SJSA1 (cell line): ENCODE results near the gene NPNT. TPM values are rescaled to one million over a fixed set of nuclear protein-coding genes. Genes with fewer than 3 reads are reported as not detected.

Experiments
- DNase-seq, 2 experiments: peaks; one replicate each; pipeline ENCODE4 v3.0.0-alpha.2; 2015 to 2020; ENCODE audit warnings: low spot score in 2 of 2, low read depth in 1 of 2
- H3K27ac ChIP-seq: fragments of 250-450 bp; sonication (Bioruptor Pico); 2 replicates; pipeline ENCODE4 v1.5.1; 2020; ENCODE audit warnings: mild to moderate bottlenecking, moderate library complexity
- H3K27me3 ChIP-seq: fragments of 250-450 bp; sonication (Bioruptor Pico); replicated peaks from 2 replicates; pipeline ENCODE4 v1.5.1; 2020; ENCODE audit warnings: mild to moderate bottlenecking, moderate library complexity
- H3K36me3 ChIP-seq: fragments of 250-450 bp; sonication (Bioruptor Pico); 2 replicates; pipeline ENCODE4 v1.5.1; 2020; ENCODE audit warnings: mild to moderate bottlenecking
- H3K4me1 ChIP-seq: fragments of 250-450 bp; sonication (Bioruptor Pico); replicated peaks from 2 replicates; pipeline ENCODE4 v1.6.1; 2021; ENCODE audit warnings: mild to moderate bottlenecking
- H3K4me3 ChIP-seq: fragments of 250-450 bp; sonication (Bioruptor Pico); 2 replicates; pipeline ENCODE4 v1.5.1; 2020; ENCODE audit warnings: mild to moderate bottlenecking
- H3K9me3 ChIP-seq: fragments of 250-450 bp; sonication (Bioruptor Pico); replicated peaks from 2 replicates; pipeline ENCODE4 v1.5.1; 2020; ENCODE audit warnings: mild to moderate bottlenecking
- total RNA-seq: library from RNA; depleted of rRNA; stranded (reverse); fragments of >200 nt; shearing (Covaris generic); gene quantifications from 2 replicates; pipeline ENCODE4 v1.2.3, GENCODE V29; 2014

The NPNT gene
- total RNA-seq, 1 experiment from 2014 or later: not detected

- Histone ChIP-seq H3K4me1 (no peaks in the 10 kb centered on the region), H3K36me3 (no peaks in the 10 kb centered on the region), H3K4me3 (no peak overlapping the region), H3K9me3 (no peaks in the 10 kb centered on the region), H3K27ac (no peak overlapping the region), H3K27me3 (no peaks in the 10 kb centered on the region; the same call in 1 of the 2 replicates)
- no peak for DNase-seq
Measured at GRCh38 chr4:105934386-105934785, 39.1 kb downstream of the NPNT start.

GRCh38 chr4:105936901-105937300 is 41.6 kb downstream of the NPNT start:
- Histone ChIP-seq H3K9me3 (no peaks in the 10 kb centered on the region), H3K27ac (no peak overlapping the region), H3K27me3 (no peaks in the 10 kb centered on the region), H3K36me3 (no peaks in the 10 kb centered on the region), H3K4me1 (no peaks in the 10 kb centered on the region), H3K4me3 (no peak overlapping the region)
- no peak for DNase-seq

DNA sequence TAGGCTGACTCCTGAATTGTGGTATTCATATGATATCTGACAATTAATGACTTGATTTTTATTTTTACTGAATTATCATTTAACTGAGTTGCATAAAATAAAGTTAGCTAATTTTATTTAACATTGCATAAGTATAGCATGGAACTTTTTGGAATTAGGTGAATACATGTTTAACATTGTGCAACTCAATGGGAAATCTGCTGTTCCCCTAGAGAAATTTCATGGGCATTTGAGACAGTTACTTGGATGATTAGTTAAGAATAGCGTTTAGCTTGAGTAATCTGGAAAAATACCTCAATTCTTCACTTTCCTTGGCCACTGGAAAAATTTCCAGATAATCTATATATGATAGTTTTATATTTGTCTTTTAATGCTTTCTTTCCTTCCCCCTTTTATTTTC is 42.5 kb downstream of the NPNT start:
- Histone ChIP-seq H3K4me1 (no peaks in the 10 kb centered on the region), H3K4me3 (no peak overlapping the region), H3K36me3 (no peaks in the 10 kb centered on the region), H3K27ac (no peak overlapping the region), H3K9me3 (no peaks in the 10 kb centered on the region), H3K27me3 (no peaks in the 10 kb centered on the region)
- no peak for DNase-seq

GRCh38 chr4:105943234-105943633 is 48.0 kb downstream of the NPNT start:
- Histone ChIP-seq H3K4me1 (no peaks in the 10 kb centered on the region), H3K9me3 (no peaks in the 10 kb centered on the region), H3K27ac (no peak overlapping the region), H3K27me3 (peaks cover 3% of the 10 kb centered on the region; the same call in 1 of the 2 replicates), H3K36me3 (no peaks in the 10 kb centered on the region), H3K4me3 (no peak overlapping the region)
- DNase-seq: no peak

DNA sequence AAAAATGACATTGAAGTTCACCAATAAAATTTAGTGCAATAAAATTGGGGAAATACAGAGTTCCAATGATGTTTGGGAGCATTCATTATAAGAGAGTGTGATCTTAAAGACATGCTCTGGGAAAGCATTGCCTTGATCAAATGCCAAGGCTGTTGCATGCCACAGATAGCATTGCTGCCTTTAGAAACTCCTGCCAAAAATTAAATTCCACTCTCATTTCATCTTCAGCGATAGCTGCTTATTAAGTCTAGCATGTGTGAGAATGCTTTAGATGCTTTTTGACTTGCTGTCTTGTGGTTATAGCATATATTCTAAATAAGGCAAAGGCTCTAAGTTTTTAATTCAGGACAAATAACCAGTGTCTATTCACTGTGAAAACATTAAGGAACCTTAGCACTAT is 49.3 kb downstream of the NPNT start:
- Histone ChIP-seq H3K27me3 (peaks cover 3% of the 10 kb centered on the region; the same call in 1 of the 2 replicates), H3K27ac (no peak overlapping the region), H3K9me3 (no peaks in the 10 kb centered on the region), H3K4me1 (no peaks in the 10 kb centered on the region), H3K4me3 (no peak overlapping the region), H3K36me3 (no peaks in the 10 kb centered on the region)
- DNase-seq: no peak

DNA sequence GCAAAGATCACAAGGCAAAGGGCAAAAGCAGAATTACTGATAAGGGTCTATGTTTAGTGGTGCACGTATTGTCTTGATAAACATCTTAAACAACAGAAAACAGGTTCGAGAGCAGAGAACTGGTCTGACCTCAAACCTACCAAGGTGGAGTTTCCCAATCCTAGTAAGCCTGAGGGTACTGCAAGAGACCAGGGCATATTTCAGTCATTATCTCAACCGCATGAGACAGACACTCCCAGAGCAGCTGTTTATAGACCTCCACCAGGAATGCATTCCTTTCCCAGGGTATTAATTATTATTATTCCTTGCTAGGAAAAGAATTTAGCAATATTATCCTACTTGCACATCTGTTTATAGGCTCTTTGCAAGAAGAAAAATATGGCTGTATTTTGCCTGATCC is 51.5 kb downstream of the NPNT start:
- no peak for DNase-seq
- H3K27me3 ChIP-seq: peaks cover 3% of the 10 kb centered on the region; the same call in 1 of the 2 replicates
- H3K9me3 ChIP-seq: no peaks in the 10 kb centered on the region
- H3K4me3 ChIP-seq: no peak overlapping the region
- H3K4me1 ChIP-seq: no peaks in the 10 kb centered on the region
- H3K36me3 ChIP-seq: no peaks in the 10 kb centered on the region
- H3K27ac ChIP-seq: no peak overlapping the region

DNA sequence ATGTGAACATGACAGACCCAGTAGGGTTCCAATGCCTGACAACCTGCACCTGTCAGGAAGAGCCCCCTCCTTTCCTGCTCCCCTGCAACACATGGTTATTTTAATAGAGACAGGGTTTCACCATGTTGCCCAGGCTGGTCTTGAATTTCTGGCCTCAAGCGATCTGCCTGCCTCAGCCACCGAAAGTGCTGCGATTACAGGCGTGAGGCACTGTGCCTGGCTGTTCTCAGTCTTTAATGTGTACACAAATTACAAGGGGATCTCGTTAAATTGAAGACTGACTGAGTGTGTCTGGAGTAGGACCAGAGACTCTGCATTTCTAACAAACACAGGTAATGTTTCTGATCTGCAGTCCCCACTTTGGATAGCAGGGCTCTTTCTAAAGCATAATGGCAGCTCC is 55.4 kb downstream of the NPNT start:
- Histone ChIP-seq H3K36me3 (no peaks in the 10 kb centered on the region), H3K4me1 (no peaks in the 10 kb centered on the region), H3K27ac (no peak overlapping the region), H3K4me3 (no peak overlapping the region), H3K27me3 (no peaks in the 10 kb centered on the region), H3K9me3 (no peaks in the 10 kb centered on the region)
- DNase-seq: no peak

DNA sequence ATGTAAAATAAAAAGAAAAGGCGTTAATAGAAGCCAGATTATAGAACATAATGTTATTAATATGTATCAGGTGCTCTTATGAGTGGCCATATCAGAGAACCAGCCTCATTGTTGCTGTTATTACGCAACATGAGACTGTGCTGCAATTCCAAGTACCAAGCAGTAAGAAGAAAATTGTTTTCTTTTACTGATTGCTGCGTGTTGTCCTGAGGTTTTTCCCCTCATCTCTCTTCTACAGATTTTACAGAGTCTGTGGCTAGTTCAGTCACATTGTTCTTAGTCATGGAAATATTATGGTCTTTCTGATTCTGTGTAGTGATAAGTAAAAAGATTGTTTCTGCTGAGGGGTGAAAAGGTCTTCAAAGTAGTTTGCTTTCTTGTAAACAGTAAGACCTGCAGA is 55.9 kb downstream of the NPNT start:
- no peaks in the 10 kb centered on the region for H3K36me3 ChIP-seq
- H3K27me3 ChIP-seq: no peaks in the 10 kb centered on the region
- no peak for DNase-seq
- H3K4me3 ChIP-seq: no peak overlapping the region
- no peak overlapping the region for H3K27ac ChIP-seq
- no peaks in the 10 kb centered on the region for H3K4me1 ChIP-seq
- no peaks in the 10 kb centered on the region for H3K9me3 ChIP-seq

DNA sequence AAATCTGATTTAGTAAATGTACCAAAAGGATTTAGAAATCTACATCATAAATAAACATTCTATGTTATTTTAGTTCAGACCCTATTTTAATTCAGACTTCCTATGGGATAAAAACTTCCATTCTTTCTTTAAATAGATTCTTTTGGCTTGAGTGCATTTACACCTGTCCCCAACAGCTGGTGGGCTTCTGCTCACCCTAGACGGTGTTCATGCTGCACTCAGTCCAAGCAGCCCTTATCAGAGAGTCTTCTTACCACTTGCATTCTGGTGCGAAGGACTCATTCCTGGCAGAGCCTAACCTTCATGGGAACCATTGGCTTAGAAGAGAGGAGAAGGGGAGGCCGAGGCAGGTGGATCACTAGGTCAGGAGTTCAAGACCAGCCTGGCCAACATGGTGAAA is 57.3 kb downstream of the NPNT start:
- DNase-seq: no peak
- no peak overlapping the region for H3K27ac ChIP-seq
- no peak overlapping the region for H3K4me3 ChIP-seq
- no peaks in the 10 kb centered on the region; the same call in 1 of the 2 replicates for H3K27me3 ChIP-seq
- H3K4me1 ChIP-seq: no peaks in the 10 kb centered on the region
- no peaks in the 10 kb centered on the region for H3K36me3 ChIP-seq
- no peaks in the 10 kb centered on the region for H3K9me3 ChIP-seq

GRCh38 chr4:105956569-105956968 is 61.3 kb downstream of the NPNT start:
- no peaks in the 10 kb centered on the region for H3K9me3 ChIP-seq
- H3K4me3 ChIP-seq: no peak overlapping the region
- no peaks in the 10 kb centered on the region for H3K4me1 ChIP-seq
- H3K27ac ChIP-seq: no peak overlapping the region
- DNase-seq: no peak
- no peaks in the 10 kb centered on the region; the same call in 1 of the 2 replicates for H3K27me3 ChIP-seq
- H3K36me3 ChIP-seq: no peaks in the 10 kb centered on the region

GRCh38 chr4:105957680-105958079 is 62.4 kb downstream of the NPNT start:
- H3K36me3 ChIP-seq: no peaks in the 10 kb centered on the region
- H3K27me3 ChIP-seq: no peaks in the 10 kb centered on the region; the same call in 1 of the 2 replicates
- no peak overlapping the region for H3K4me3 ChIP-seq
- H3K9me3 ChIP-seq: no peaks in the 10 kb centered on the region
- H3K4me1 ChIP-seq: no peaks in the 10 kb centered on the region
- no peak for DNase-seq
- no peak overlapping the region for H3K27ac ChIP-seq

GRCh38 chr4:105963461-105964400 is 68.5 kb downstream of the NPNT start:
- no peak overlapping the region for H3K27ac ChIP-seq
- H3K4me1 ChIP-seq: 0 out of 2 replicates have a peak, but pooled peaks cover 7% of the 10 kb centered on the region
- no peak overlapping the region for H3K4me3 ChIP-seq
- H3K27me3 ChIP-seq: no peaks in the 10 kb centered on the region; the same call in 1 of the 2 replicates
- no peak for DNase-seq
- no peaks in the 10 kb centered on the region for H3K36me3 ChIP-seq
- no peaks in the 10 kb centered on the region for H3K9me3 ChIP-seq

DNA sequence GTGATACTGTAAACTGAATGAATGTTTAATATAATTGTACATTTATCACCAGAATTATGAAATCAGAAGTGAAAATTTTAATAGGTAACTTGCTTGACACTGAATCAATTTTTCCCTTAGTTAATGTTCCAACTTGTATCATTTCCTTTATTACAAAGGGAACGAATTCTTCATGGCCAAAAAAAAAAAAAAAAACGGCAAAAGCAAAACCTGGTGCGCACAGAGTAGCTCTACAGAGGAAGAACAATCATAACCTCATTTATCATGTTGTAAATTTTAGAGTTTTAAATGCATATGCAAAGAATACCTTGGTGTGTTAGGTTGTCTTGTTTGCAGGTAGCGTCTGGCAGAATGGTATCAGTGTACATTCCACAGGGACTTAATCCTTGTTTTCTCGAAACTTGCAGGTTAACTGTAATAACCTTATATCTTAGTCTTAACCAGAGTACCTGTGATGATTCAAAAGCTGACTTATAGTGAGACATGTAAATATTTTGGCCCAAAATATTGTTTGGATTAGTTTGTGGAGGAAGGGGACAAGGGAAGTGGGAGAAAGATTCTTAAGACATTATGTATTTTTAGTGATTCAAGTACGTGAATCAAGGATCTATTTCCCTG is 70.0 kb downstream of the NPNT start:
- no peak for DNase-seq
- H3K27ac ChIP-seq: no peak overlapping the region
- H3K9me3 ChIP-seq: no peaks in the 10 kb centered on the region
- no peaks in the 10 kb centered on the region; the same call in 1 of the 2 replicates for H3K27me3 ChIP-seq
- H3K36me3 ChIP-seq: no peaks in the 10 kb centered on the region
- 0 out of 2 replicates have a peak, but pooled peaks cover 7% of the 10 kb centered on the region for H3K4me1 ChIP-seq
- H3K4me3 ChIP-seq: no peak overlapping the region

- Histone ChIP-seq H3K9me3 (no peaks in the 10 kb centered on the region), H3K36me3 (no peaks in the 10 kb centered on the region), H3K4me1 (0 out of 2 replicates have a peak, but pooled peaks cover 7% of the 10 kb centered on the region), H3K4me3 (no peak overlapping the region), H3K27me3 (no peaks in the 10 kb centered on the region; the same call in 1 of the 2 replicates), H3K27ac (no peak overlapping the region)
- DNase-seq: peak in 1 of 2 experiments; percentile 19
Measured at GRCh38 chr4:105966051-105966450, 70.8 kb downstream of the NPNT start.
